ENCODE measurements around the gene ARFGAP1.
A peak's percentile ranks its signal among the peaks of the same experiment; 100 is the strongest.

Gene ARFGAP1

GRCh38 chr20:63272105-63273058, at the start of gene ARFGAP1:
Gene ARFGAP1 (plus strand): TSS chr20:63272813. CDS start chr20:63275581, 2,768 bp downstream.
- peak; percentile 82 for DNase-seq (ENCODE audit: low read depth)

GRCh38 chr20:63223121-63223825, 49.3 kb upstream of the ARFGAP1 start:
- DNase-seq (ENCODE audit: low read depth) = no peak

GRCh38 chr20:63223826-63224207, 48.8 kb upstream of the ARFGAP1 start:
- no peak for DNase-seq (ENCODE audit: low read depth)

GRCh38 chr20:63224412-63225081, 48.1 kb upstream of the ARFGAP1 start:
- no peak for DNase-seq (ENCODE audit: low read depth)

- DNase-seq (ENCODE audit: low read depth) = no peak
Measured at GRCh38 chr20:63225082-63225454, 47.5 kb upstream of the ARFGAP1 start.

GRCh38 chr20:63226042-63226943, 46.3 kb upstream of the ARFGAP1 start:
- no peak for DNase-seq (ENCODE audit: low read depth)

GRCh38 chr20:63227260-63227659, 45.4 kb upstream of the ARFGAP1 start:
- DNase-seq (ENCODE audit: low read depth) = no peak

GRCh38 chr20:63228806-63229205, 43.8 kb upstream of the ARFGAP1 start:
- no peak for DNase-seq (ENCODE audit: low read depth)

GRCh38 chr20:63230800-63231268, 41.8 kb upstream of the ARFGAP1 start:
- no peak for DNase-seq (ENCODE audit: low read depth)

- DNase-seq (ENCODE audit: low read depth) = no peak
Measured at GRCh38 chr20:63232235-63233060, 40.2 kb upstream of the ARFGAP1 start.

- DNase-seq (ENCODE audit: low read depth) = no peak
Measured at GRCh38 chr20:63233061-63233344, 39.6 kb upstream of the ARFGAP1 start.

GRCh38 chr20:63233924-63234323, 38.7 kb upstream of the ARFGAP1 start:
- no peak for DNase-seq (ENCODE audit: low read depth)

GRCh38 chr20:63234693-63235398, 37.8 kb upstream of the ARFGAP1 start:
- DNase-seq (ENCODE audit: low read depth) = no peak

GRCh38 chr20:63235399-63235983, 37.1 kb upstream of the ARFGAP1 start, which contains the start of gene BIRC7:
Gene BIRC7 (plus strand): TSS chr20:63235905. CDS start chr20:63236097, 192 bp downstream.
- DNase-seq (ENCODE audit: low read depth) = no peak

- no peak for DNase-seq (ENCODE audit: low read depth)
Measured at GRCh38 chr20:63236116-63236837, 36.3 kb upstream of the ARFGAP1 start.

GRCh38 chr20:63238031-63238430, 34.6 kb upstream of the ARFGAP1 start:
- DNase-seq (ENCODE audit: low read depth) = no peak

GRCh38 chr20:63238514-63239125, 34.0 kb upstream of the ARFGAP1 start:
- DNase-seq (ENCODE audit: low read depth) = peak; percentile 67

GRCh38 chr20:63239431-63239830, 33.2 kb upstream of the ARFGAP1 start:
- no peak for DNase-seq (ENCODE audit: low read depth)
